GM18907 (cell line): ENCODE measurements around the gene DDX10.

Source experiments
- ATAC-seq: cut with Tn5 transposase; IDR thresholded peaks from one replicate; pipeline ENCODE4 v1.9.1; 2021; ENCODE audit warnings: mild to moderate bottlenecking, moderate library complexity; ENCODE audit not compliant: unreplicated experiment

DDX10 gene

GRCh38 chr11:108931168-108931567 lies 266.3 kb downstream of the DDX10 start:
- ATAC-seq = no peak

- ATAC-seq = no peak
Measured at GRCh38 chr11:108933630-108934029, 268.8 kb downstream of the DDX10 start.

GRCh38 chr11:108934289-108934688 lies 269.4 kb downstream of the DDX10 start:
- ATAC-seq = no peak

- ATAC-seq = no peak
Measured at GRCh38 chr11:108934696-108935095, 269.8 kb downstream of the DDX10 start.

GRCh38 chr11:108937746-108938145 lies 272.9 kb downstream of the DDX10 start:
- no peak for ATAC-seq

GRCh38 chr11:108938604-108939003 lies 273.7 kb downstream of the DDX10 start:
- no peak for ATAC-seq

GRCh38 chr11:108939135-108939534 lies 274.3 kb downstream of the DDX10 start:
- ATAC-seq = no peak

GRCh38 chr11:108943853-108944252 lies 279.0 kb downstream of the DDX10 start:
- ATAC-seq = no peak

- ATAC-seq = no peak
Measured at GRCh38 chr11:108944471-108945178, 279.8 kb downstream of the DDX10 start.

GRCh38 chr11:108945341-108945740 lies 280.5 kb downstream of the DDX10 start:
- no peak for ATAC-seq

- no peak for ATAC-seq
Measured at GRCh38 chr11:108947654-108948570, 283.0 kb downstream of the DDX10 start.

- ATAC-seq = peak; percentile 63
Measured at GRCh38 chr11:108958368-108959104, 293.7 kb downstream of the DDX10 start.

GRCh38 chr11:108959105-108959761 lies 294.4 kb downstream of the DDX10 start:
- ATAC-seq = no peak

GRCh38 chr11:108959874-108960273 lies 295.0 kb downstream of the DDX10 start:
- ATAC-seq = no peak

- no peak for ATAC-seq
Measured at GRCh38 chr11:108960501-108960900, 295.6 kb downstream of the DDX10 start.

- no peak for ATAC-seq
Measured at GRCh38 chr11:108961095-108961494, 296.2 kb downstream of the DDX10 start.

- no peak for ATAC-seq
Measured at GRCh38 chr11:108963118-108963517, 298.2 kb downstream of the DDX10 start.

GRCh38 chr11:108965306-108966001 lies 300.6 kb downstream of the DDX10 start:
- no peak for ATAC-seq

- no peak for ATAC-seq
Measured at GRCh38 chr11:108966206-108966605, 301.3 kb downstream of the DDX10 start.

GRCh38 chr11:108966978-108967377 lies 302.1 kb downstream of the DDX10 start:
- no peak for ATAC-seq
